Neural cell (in vitro differentiated cells): ENCODE data around the gene UNC13B. TPM values are rescaled to one million over a fixed set of nuclear protein-coding genes. Genes with fewer than 3 reads are reported as not detected.

Source experiments
- H2AFZ ChIP-seq: fragments of 200-600, 300-800 bp; sonication (generic), shearing (Covaris generic); 2 replicates; pipeline ENCODE4 v1.6.0; 2014; ENCODE audit warnings: low read depth, mild to moderate bottlenecking, antibody characterized with exemption, low read length, moderate library complexity
- H3F3A ChIP-seq: fragments of 200-600 bp; shearing (Covaris generic); 2 replicates; pipeline ENCODE4 v1.6.1; 2016; ENCODE audit warnings: mild to moderate bottlenecking, moderate library complexity, mixed read lengths, antibody characterized with exemption, low read length; ENCODE audit not compliant: insufficient read depth, poor library complexity, severe bottlenecking
- H3K27ac ChIP-seq: fragments of 200-600, 300-800 bp; sonication (generic), shearing (Covaris generic); 2 replicates; pipeline ENCODE4 v1.5.1; 2014; ENCODE audit warnings: mild to moderate bottlenecking, low read length, moderate library complexity
- H3K27me3 ChIP-seq: fragments of 300-800, 200-600 bp; sonication (generic), shearing (Covaris generic); 2 replicates; pipeline ENCODE4 v1.6.0; 2014; ENCODE audit warnings: mild to moderate bottlenecking, low read depth, low read length, moderate library complexity; ENCODE audit not compliant: insufficient read depth
- H3K36me3 ChIP-seq: fragments of 300-800, 200-600 bp; sonication (generic), shearing (Covaris generic); 2 replicates; pipeline ENCODE4 v1.5.1; 2014; ENCODE audit warnings: mild to moderate bottlenecking, antibody characterized with exemption, low read length, moderate library complexity; ENCODE audit not compliant: insufficient read depth
- H3K4me2 ChIP-seq: fragments of 300-800, 200-600 bp; sonication (generic), shearing (Covaris generic); 2 replicates; pipeline ENCODE4 v1.6.0; 2014; ENCODE audit warnings: mild to moderate bottlenecking, low read length
- H3K4me3 ChIP-seq: fragments of 300-800, 200-600 bp; sonication (generic), shearing (Covaris generic); 2 replicates; pipeline ENCODE4 v1.5.1; 2014; ENCODE audit warnings: mild to moderate bottlenecking, low read length, moderate library complexity
- H3K79me2 ChIP-seq: fragments of 200-600 bp; shearing (Covaris generic); replicated peaks from 2 replicates; pipeline ENCODE4 v1.6.0; 2014; ENCODE audit warnings: mild to moderate bottlenecking, low read length, moderate library complexity; ENCODE audit not compliant: insufficient read depth
- H3K9ac ChIP-seq: fragments of 300-800, 200-600 bp; sonication (generic), shearing (Covaris generic); 2 replicates; pipeline ENCODE4 v1.6.1; 2016; ENCODE audit warnings: mild to moderate bottlenecking, low read length, mixed read lengths
- H3K9me2 ChIP-seq: fragments of 200-600 bp; shearing (Covaris generic); 2 replicates; pipeline ENCODE4 v1.6.1; 2016; ENCODE audit warnings: mild to moderate bottlenecking, low read length, mixed read lengths; ENCODE audit not compliant: insufficient read depth
- H3K9me3 ChIP-seq: fragments of 200-600, 300-800 bp; sonication (generic), shearing (Covaris generic); 2 replicates; pipeline ENCODE4 v1.6.1; 2016; ENCODE audit warnings: mild to moderate bottlenecking, mixed run types, low read length, moderate library complexity, mixed read lengths
- H4K20me1 ChIP-seq: fragments of 200-600 bp; shearing (Covaris generic); 2 replicates; pipeline ENCODE4 v1.6.1; 2016; ENCODE audit warnings: mild to moderate bottlenecking, mixed run types; ENCODE audit not compliant: insufficient read depth
- CTCF ChIP-seq: fragments of 450-650 bp; IDR thresholded peaks from 2 replicates; pipeline ENCODE4 v1.5.1; 2014; ENCODE audit warnings: antibody characterized with exemption, mild to moderate bottlenecking, moderate library complexity; ENCODE audit not compliant: poor library complexity, severe bottlenecking
- EP300 ChIP-seq: fragments of 450-650 bp; conservative IDR thresholded peaks from 2 replicates; pipeline ENCODE4 v1.6.1; 2014; ENCODE audit warnings: antibody characterized with exemption, mild to moderate bottlenecking, moderate library complexity; ENCODE audit not compliant: poor library complexity, severe bottlenecking
- EZH2 ChIP-seq: fragments of 200-600, 300-800 bp; shearing (Covaris generic), sonication (generic); IDR thresholded peaks from 2 replicates; pipeline ENCODE4 v1.6.1; 2014; ENCODE audit warnings: antibody characterized with exemption, low read length, borderline replicate concordance, mild to moderate bottlenecking; ENCODE audit not compliant: insufficient read depth, poor library complexity, severe bottlenecking
- MXI1 ChIP-seq: fragments of 450-650 bp; conservative IDR thresholded peaks from 2 replicates; pipeline ENCODE4 v1.6.1; 2014; ENCODE audit warnings: antibody characterized with exemption, mild to moderate bottlenecking; ENCODE audit not compliant: poor library complexity, severe bottlenecking
- POLR2AphosphoS5 ChIP-seq: IDR thresholded peaks from 2 replicates; pipeline ENCODE4 v1.6.1; 2012
- RAD21 ChIP-seq: fragments of 450-650 bp; conservative IDR thresholded peaks from 2 replicates; pipeline ENCODE4 v1.6.1; 2014; ENCODE audit warnings: antibody characterized with exemption, mild to moderate bottlenecking, moderate library complexity
- REST ChIP-seq: IDR thresholded peaks from 2 replicates; pipeline ENCODE4 v1.6.1; 2012; ENCODE audit warnings: borderline replicate concordance
- SMC3 ChIP-seq: fragments of 450-650 bp; conservative IDR thresholded peaks from 2 replicates; pipeline ENCODE4 v1.6.1; 2014; ENCODE audit warnings: antibody characterized with exemption, mild to moderate bottlenecking, moderate library complexity; ENCODE audit not compliant: poor library complexity
- TAF1 ChIP-seq: IDR thresholded peaks from 2 replicates; pipeline ENCODE4 v1.6.1; 2012; ENCODE audit warnings: low read depth
- polyA plus RNA-seq: library from polyadenylated mRNA; depleted of rRNA; stranded (reverse); fragments of >200 nt; gene quantifications from 2 replicates; pipeline ENCODE4 v1.2.3, GENCODE V29; 2014

Gene UNC13B
- polyA plus RNA-seq, 1 donor from 2014 or later: 37.2 TPM

- no peaks in the 10 kb centered on the region for H3K79me2 ChIP-seq
- H4K20me1 ChIP-seq: no peaks in the 10 kb centered on the region
- H3K9me2 ChIP-seq: no peaks in the 10 kb centered on the region
- H3K9ac ChIP-seq: no peak overlapping the region
- no peak overlapping the region for H3K4me2 ChIP-seq
- H3K4me3 ChIP-seq: no peak overlapping the region
- no peaks in the 10 kb centered on the region for H3F3A ChIP-seq
- no peaks in the 10 kb centered on the region for H3K9me3 ChIP-seq
- no peaks in the 10 kb centered on the region for H3K36me3 ChIP-seq
- TF ChIP-seq EP300: no peak
- no peak for TF ChIP-seq MXI1
- TF ChIP-seq CTCF: no peak
- no peak for TF ChIP-seq TAF1
- no peak for TF ChIP-seq EZH2
- no peak for TF ChIP-seq REST
- TF ChIP-seq POLR2AphosphoS5: no peak
- TF ChIP-seq RAD21: no peak
- TF ChIP-seq SMC3: no peak
- H2AFZ ChIP-seq: no peak overlapping the region
- no peaks in the 10 kb centered on the region for H3K27me3 ChIP-seq
- H3K27ac ChIP-seq: no peak overlapping the region
Measured at GRCh38 chr9:35422346-35422745, 260.5 kb downstream of the UNC13B start.

GRCh38 chr9:35422753-35423152 lies 260.9 kb downstream of the UNC13B start:
- Histone ChIP-seq H3K36me3 (no peaks in the 10 kb centered on the region), H3K9ac (no peak overlapping the region), H3K27ac (no peak overlapping the region), H3K9me2 (no peaks in the 10 kb centered on the region), H4K20me1 (no peaks in the 10 kb centered on the region), H3K4me2 (no peak overlapping the region), H3K9me3 (no peaks in the 10 kb centered on the region), H3F3A (no peaks in the 10 kb centered on the region), H2AFZ (no peak overlapping the region), H3K4me3 (no peak overlapping the region), H3K79me2 (no peaks in the 10 kb centered on the region), H3K27me3 (no peaks in the 10 kb centered on the region)
- TF ChIP-seq CTCF (no peak), EZH2 (no peak), REST (no peak), MXI1 (no peak), SMC3 (no peak), TAF1 (no peak), EP300 (no peak), RAD21 (no peak), POLR2AphosphoS5 (no peak)
